Epithelial cell of esophagus (primary cell): ENCODE data around the gene COPS7A.

Experiments
- DNase-seq: peaks from one replicate; pipeline ENCODE4 v3.0.0; 2010; ENCODE audit warnings: low read depth
- H3K4me3 ChIP-seq: 2 replicates; pipeline ENCODE4 v1.5.1; 2011; ENCODE audit warnings: mild to moderate bottlenecking, low read length, control low read depth
- CTCF ChIP-seq: IDR thresholded peaks from 2 replicates; pipeline ENCODE4 v1.5.1; 2011; ENCODE audit warnings: low read depth, mild to moderate bottlenecking, low read length, control low read depth, inconsistent platforms; ENCODE audit not compliant: insufficient read depth; ENCODE audit errors: missing control alignments

The COPS7A gene

GRCh38 chr12:6691473-6691872 is 32.4 kb upstream of the COPS7A start:
- no peak for TF ChIP-seq CTCF
- H3K4me3 ChIP-seq, result no peak overlapping the region
- DNase-seq, result peak; percentile 12

GRCh38 chr12:6692888-6693287 is 31.0 kb upstream of the COPS7A start:
- no peak for DNase-seq
- no peak overlapping the region for H3K4me3 ChIP-seq
- no peak for TF ChIP-seq CTCF

GRCh38 chr12:6693832-6694355 is 30.0 kb upstream of the COPS7A start:
- H3K4me3 ChIP-seq, result no peak overlapping the region
- no peak for DNase-seq
- TF ChIP-seq CTCF, result no peak

GRCh38 chr12:6694701-6695100 is 29.1 kb upstream of the COPS7A start:
- DNase-seq, result no peak
- no peak overlapping the region for H3K4me3 ChIP-seq
- TF ChIP-seq CTCF, result no peak

- no peak overlapping the region for H3K4me3 ChIP-seq
- no peak for TF ChIP-seq CTCF
- DNase-seq, result no peak
Observed at GRCh38 chr12:6695313-6696045, 28.4 kb upstream of the COPS7A start.

GRCh38 chr12:6696690-6697583 is 26.9 kb upstream of the COPS7A start:
- no peak for DNase-seq
- no peak for TF ChIP-seq CTCF
- no peak overlapping the region for H3K4me3 ChIP-seq
